ENCODE measurements around the gene STEAP4. TPM values are rescaled to one million over a fixed set of nuclear protein-coding genes. Genes with fewer than 3 reads are reported as not detected.

STEAP4 gene
- total RNA-seq, 1 donor from 2014 or later = not detected

GRCh38 chr7:88307412-88307811 lies 718 bp upstream of the STEAP4 start:
- Histone ChIP-seq H3K79me2 (ENCODE audit: low read depth) (no peaks in the 10 kb centered on the region), H3K27ac (no peak overlapping the region), H3K4me1 (peaks cover 4% of the 10 kb centered on the region), H3K4me2 (no peak overlapping the region), H3F3A (ENCODE audit: low read depth) (no peaks in the 10 kb centered on the region), H3K9me3 (ENCODE audit: low read depth) (no peaks in the 10 kb centered on the region), H3K9ac (no peak overlapping the region), H4K20me1 (ENCODE audit: low read depth) (no peaks in the 10 kb centered on the region), H2AFZ (replicated peaks) (no peak overlapping the region), H3K27me3 (peaks cover 35% of the 10 kb centered on the region), H3K36me3 (no peaks in the 10 kb centered on the region), H3K4me3 (no peak overlapping the region)
- no peak overlapping the region for H3K27ac Mint-ChIP-seq
- no peak for TF ChIP-seq CTCF (IDR thresholded peaks at IDR 0.05)
- TF ChIP-seq EZH2 (IDR thresholded peaks at IDR 0.05) = no peak
- TF ChIP-seq EZH2phosphoT487 (IDR thresholded peaks at IDR 0.05) = no peak
- no peaks in the 10 kb centered on the region for H3K36me3 Mint-ChIP-seq
- peaks cover 15% of the 10 kb centered on the region for H3K27me3 Mint-ChIP-seq (ENCODE audit: insufficient read depth, low read depth)
- no peak for DNase-seq (ENCODE audit: low spot score)
- H3K9me3 Mint-ChIP-seq = no peaks in the 10 kb centered on the region
- peaks cover 6% of the 10 kb centered on the region for H3K4me1 Mint-ChIP-seq
- no peak overlapping the region for H3K4me3 Mint-ChIP-seq

- Mint-ChIP-seq H3K36me3 (no peaks in the 10 kb centered on the region), H3K9me3 (no peaks in the 10 kb centered on the region), H3K4me3 (no peak overlapping the region), H3K27ac (no peak overlapping the region), H3K27me3 (ENCODE audit: insufficient read depth, low read depth) (peaks cover 15% of the 10 kb centered on the region), H3K4me1 (peaks cover 6% of the 10 kb centered on the region)
- Histone ChIP-seq H3K36me3 (no peaks in the 10 kb centered on the region), H2AFZ (replicated peaks) (no peak overlapping the region), H3F3A (ENCODE audit: low read depth) (no peaks in the 10 kb centered on the region), H3K4me1 (peaks cover 4% of the 10 kb centered on the region), H3K4me3 (no peak overlapping the region), H3K79me2 (ENCODE audit: low read depth) (no peaks in the 10 kb centered on the region), H3K27me3 (peaks cover 35% of the 10 kb centered on the region), H3K27ac (no peak overlapping the region), H3K9me3 (ENCODE audit: low read depth) (no peaks in the 10 kb centered on the region), H3K4me2 (no peak overlapping the region), H4K20me1 (ENCODE audit: low read depth) (no peaks in the 10 kb centered on the region), H3K9ac (no peak overlapping the region)
- DNase-seq (ENCODE audit: low spot score) = no peak
- TF ChIP-seq CTCF (IDR thresholded peaks at IDR 0.05) (no peak), EZH2 (IDR thresholded peaks at IDR 0.05) (no peak), EZH2phosphoT487 (IDR thresholded peaks at IDR 0.05) (no peak)
These were observed 1.6 kb downstream of the STEAP4 start for GRCh38 chr7:88305044-88305443.

- no peak for TF ChIP-seq EZH2 (IDR thresholded peaks at IDR 0.05)
- no peak for TF ChIP-seq CTCF (IDR thresholded peaks at IDR 0.05)
- no peak for TF ChIP-seq EZH2phosphoT487 (IDR thresholded peaks at IDR 0.05)
- peaks cover 28% of the 10 kb centered on the region for H3K27me3 ChIP-seq
- H3F3A ChIP-seq (ENCODE audit: low read depth) = no peaks in the 10 kb centered on the region
- H3K36me3 ChIP-seq = no peaks in the 10 kb centered on the region
- H3K9me3 ChIP-seq (ENCODE audit: low read depth) = no peaks in the 10 kb centered on the region
- Mint-ChIP-seq H3K4me3 (no peak overlapping the region), H3K9me3 (no peaks in the 10 kb centered on the region), H3K4me1 (peaks cover 6% of the 10 kb centered on the region), H3K27ac (no peak overlapping the region), H3K27me3 (ENCODE audit: insufficient read depth, low read depth) (peaks cover 12% of the 10 kb centered on the region), H3K36me3 (no peaks in the 10 kb centered on the region)
- DNase-seq (ENCODE audit: low spot score) = no peak
- H3K27ac ChIP-seq = no peak overlapping the region
- H2AFZ ChIP-seq (replicated peaks) = no peak overlapping the region
- no peaks in the 10 kb centered on the region for H4K20me1 ChIP-seq (ENCODE audit: low read depth)
- no peaks in the 10 kb centered on the region for H3K79me2 ChIP-seq (ENCODE audit: low read depth)
- no peak overlapping the region for H3K4me2 ChIP-seq
- peaks cover 4% of the 10 kb centered on the region for H3K4me1 ChIP-seq
- no peak overlapping the region for H3K4me3 ChIP-seq
- no peak overlapping the region for H3K9ac ChIP-seq
These were observed 4.2 kb downstream of the STEAP4 start for GRCh38 chr7:88302486-88302885.
